MCF 10A (cell line): ENCODE results near the gene CPOX. TPM values are rescaled to one million over a fixed set of nuclear protein-coding genes. Genes with fewer than 3 reads are reported as not detected.

Source experiments
- BruUV-seq: library from RNA; stranded (reverse); fragments of 400-500 nt; replicated peaks from 2 replicates; lab custom pipeline; 2021; lab: Mats Ljungman, UMichigan
- CTCF ChIA-PET: fragments of 300-600 bp; sonication (Branson Sonifier 250); formaldehyde crosslinking; extraction: SDS; loops from one replicate; lab custom pipeline; 2021; ENCODE audit warnings: antibody characterized with exemption, inconsistent platforms; lab: Yijun Ruan, JAX
- POLR2A ChIA-PET: fragments of 300-600, 350-650 bp; sonication (Branson Sonifier 250); formaldehyde crosslinking; extraction: SDS; loops from one replicate; lab custom pipeline; 2020; ENCODE audit warnings: antibody characterized with exemption, inconsistent platforms; lab: Yijun Ruan, JAX
- DNase-seq: peaks from one replicate; pipeline ENCODE4 v3.0.0-alpha.2; 2018; ENCODE audit not compliant: unreplicated experiment
- H3K27ac Mint-ChIP-seq: one replicate; pipeline ENCODE4 v1.8.0; 2022; ENCODE audit warnings: mild to moderate bottlenecking, low read depth, mixed read lengths; ENCODE audit not compliant: unreplicated experiment
- H3K27me3 Mint-ChIP-seq: one replicate; pipeline ENCODE4 v1.8.0; 2022; ENCODE audit warnings: mixed read lengths; ENCODE audit not compliant: insufficient read depth, unreplicated experiment
- H3K36me3 Mint-ChIP-seq: one replicate; pipeline ENCODE4 v1.8.0; 2022; ENCODE audit warnings: mild to moderate bottlenecking, moderate library complexity, mixed read lengths; ENCODE audit not compliant: insufficient read depth, unreplicated experiment
- H3K4me1 Mint-ChIP-seq: one replicate; pipeline ENCODE4 v1.8.0; 2022; ENCODE audit warnings: mixed read lengths; ENCODE audit not compliant: insufficient read depth, unreplicated experiment
- H3K4me3 Mint-ChIP-seq: one replicate; pipeline ENCODE4 v1.8.0; 2022; ENCODE audit warnings: mild to moderate bottlenecking, moderate library complexity, mixed read lengths; ENCODE audit not compliant: unreplicated experiment
- H3K9me3 Mint-ChIP-seq: one replicate; pipeline ENCODE4 v1.8.0; 2022; ENCODE audit warnings: mixed read lengths; ENCODE audit not compliant: unreplicated experiment
- CTCF ChIP-seq: fragments of 200-600 bp; IDR thresholded peaks from one replicate; pipeline ENCODE4 v1.8.0; 2022; ENCODE audit warnings: antibody characterized with exemption, mild to moderate bottlenecking; ENCODE audit not compliant: unreplicated experiment
- intact Hi-C: fragments of 100-400 bp; cut with micrococcal nuclease; formaldehyde crosslinking; loops from 2 replicates; pipeline ENCODE4 v1.14.1; 2022
- total RNA-seq: library from RNA; stranded (reverse); gene quantifications from 2 replicates; pipeline ENCODE4 v1.2.3, GENCODE V29; 2022

The CPOX gene
- total RNA-seq, 1 experiment from 2014 or later, result 10.8 TPM

DNA sequence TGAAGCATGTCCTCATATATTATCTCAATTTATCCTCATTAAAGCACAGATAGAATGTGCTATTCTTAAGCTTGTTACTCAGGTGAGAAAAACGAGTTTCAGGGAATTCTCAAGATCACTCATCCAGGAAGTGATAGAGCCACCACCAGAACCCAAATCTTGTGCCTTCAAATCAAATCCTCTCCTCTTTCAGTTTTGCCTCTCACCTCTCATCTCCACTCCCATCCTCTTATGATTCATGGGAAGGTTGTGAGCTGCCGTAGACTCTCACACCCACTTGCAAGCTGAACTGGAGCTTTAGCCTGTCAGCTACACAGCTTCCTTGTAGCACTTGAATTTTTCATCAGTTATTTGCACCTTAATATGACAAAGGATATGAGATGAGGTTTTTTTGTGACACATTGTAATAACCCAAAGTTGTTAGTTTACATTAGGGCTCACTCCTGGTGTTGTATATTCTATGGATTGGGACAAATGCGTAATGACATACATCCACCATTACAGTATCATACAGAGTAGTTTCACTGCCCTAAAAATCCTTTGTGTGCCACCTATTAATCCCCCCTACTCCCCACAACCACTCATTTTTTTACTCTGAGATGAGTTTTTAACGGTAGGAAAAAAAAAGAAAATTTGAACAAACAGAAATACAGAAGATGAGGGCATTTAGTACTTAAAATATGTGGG, 35.9 kb downstream of the CPOX start:
- no peaks in the 10 kb centered on the region for H3K9me3 Mint-ChIP-seq
- H3K27ac Mint-ChIP-seq, result no peak overlapping the region
- peaks cover 4% of the 10 kb centered on the region for H3K4me1 Mint-ChIP-seq
- TF ChIP-seq CTCF, result no peak
- no peak overlapping the region for H3K4me3 Mint-ChIP-seq
- ChIA-PET CTCF (interaction anchor here (0.6 to 1.0 kb wide), 4 partner anchors 18 to 551 kb away, joined by 3 to 4 read pairs (median 3); no protein-coding TSS in a partner anchor), POLR2A (no interaction called here)
- H3K36me3 Mint-ChIP-seq, result no peaks in the 10 kb centered on the region
- no peak for DNase-seq
- no peaks in the 10 kb centered on the region for H3K27me3 Mint-ChIP-seq
- intact Hi-C loops, result no loop called here
- no TSS peak for BruUV-seq

DNA sequence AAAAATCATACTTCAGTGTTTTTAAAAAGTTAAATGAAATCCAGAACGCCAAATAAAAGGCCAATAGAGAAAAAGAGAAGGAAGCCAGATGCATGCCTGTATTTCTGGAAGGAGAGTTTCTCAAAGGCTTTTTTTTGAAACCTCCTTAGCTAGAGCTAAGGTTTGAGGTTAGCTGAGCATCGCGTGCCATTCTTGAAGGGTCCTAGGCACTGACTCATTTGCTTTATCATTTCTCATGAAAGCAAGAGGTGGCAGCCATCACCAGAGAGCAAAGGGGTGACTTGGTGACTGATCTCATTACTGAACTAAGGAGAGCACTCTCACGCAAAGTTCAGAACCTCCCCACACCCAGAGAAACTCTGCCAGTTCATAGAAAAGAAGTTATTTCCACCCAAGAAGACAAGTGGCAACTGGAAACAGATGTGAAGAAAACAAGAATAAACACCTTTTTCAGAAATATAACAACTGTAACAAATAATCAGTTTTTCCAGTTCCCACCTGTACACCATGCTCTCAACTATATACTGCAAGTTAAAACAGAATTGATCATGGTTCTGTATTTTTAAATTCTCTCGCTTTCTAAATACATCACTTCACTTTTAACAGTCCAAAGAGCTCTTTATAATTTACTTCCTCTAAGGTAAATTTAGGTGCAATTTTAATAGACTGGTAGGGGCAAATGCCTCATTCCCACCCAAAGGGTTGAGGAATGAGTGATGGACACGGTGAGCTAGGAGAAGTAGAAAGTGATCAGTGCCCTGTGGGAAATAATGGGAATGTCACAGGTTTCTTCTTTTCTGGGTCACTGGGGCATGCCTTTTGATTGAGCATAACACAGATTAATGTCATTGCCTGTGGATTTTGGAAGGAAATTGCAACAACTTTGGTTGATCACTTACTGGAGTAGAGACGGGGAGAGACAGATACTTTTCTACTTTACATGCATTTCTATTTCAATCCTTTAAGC, 37.0 kb downstream of the CPOX start:
- no peaks in the 10 kb centered on the region for H3K9me3 Mint-ChIP-seq
- CTCF ChIA-PET, result interaction anchor here (0.6 to 1.0 kb wide), 4 partner anchors 17 to 515 kb away, joined by 3 to 4 read pairs (median 3); no protein-coding TSS in a partner anchor
- intact Hi-C loops, result no loop called here
- H3K36me3 Mint-ChIP-seq, result no peaks in the 10 kb centered on the region
- POLR2A ChIA-PET, result interaction anchor here (0.6 kb wide), 1 partner anchor 693 kb away, joined by 3 read pairs; no protein-coding TSS in a partner anchor
- no peak overlapping the region for H3K4me3 Mint-ChIP-seq
- TF ChIP-seq CTCF, result no peak
- H3K27me3 Mint-ChIP-seq, result no peaks in the 10 kb centered on the region
- no TSS peak for BruUV-seq
- H3K4me1 Mint-ChIP-seq, result peaks cover 4% of the 10 kb centered on the region
- no peak overlapping the region for H3K27ac Mint-ChIP-seq
- DNase-seq, result no peak

- Mint-ChIP-seq H3K36me3 (no peaks in the 10 kb centered on the region), H3K4me1 (no peaks in the 10 kb centered on the region), H3K27ac (no peak overlapping the region), H3K27me3 (no peaks in the 10 kb centered on the region), H3K9me3 (no peaks in the 10 kb centered on the region), H3K4me3 (no peak overlapping the region)
- ChIA-PET POLR2A (interaction anchor here (0.7 to 0.8 kb wide), 2 partner anchors 32 to 189 kb away, joined by 3 read pairs; partner anchors contain the start of gene CLDND1), CTCF (interaction anchor here (0.7 kb wide), 1 partner anchor 222 kb away, joined by 3 read pairs; no protein-coding TSS in a partner anchor)
- intact Hi-C loops, result no loop called here
- BruUV-seq, result no TSS peak
- no peak for DNase-seq
- TF ChIP-seq CTCF, result no peak
These were observed 38.4 kb downstream of the CPOX start for GRCh38 chr3:98555025-98555379.

DNA sequence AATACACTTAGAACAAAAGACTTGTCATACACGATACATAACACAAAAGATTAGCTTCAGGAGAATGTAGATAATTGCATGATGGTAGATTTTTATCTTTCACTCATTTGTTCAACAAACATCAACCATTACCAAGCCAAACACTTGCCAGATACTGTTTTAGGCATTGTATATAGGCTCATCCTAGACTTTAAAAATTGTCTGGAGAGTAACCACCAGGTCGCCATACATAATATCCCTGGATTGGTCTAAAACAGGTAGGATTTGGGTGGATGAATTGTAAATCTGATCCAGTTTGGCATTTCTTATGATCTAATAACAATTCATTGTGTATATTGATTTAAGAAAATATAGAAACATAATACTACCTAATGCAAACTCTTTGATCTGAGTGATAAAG, 38.8 kb downstream of the CPOX start:
- Mint-ChIP-seq H3K9me3 (no peaks in the 10 kb centered on the region), H3K36me3 (no peaks in the 10 kb centered on the region), H3K27ac (no peak overlapping the region), H3K4me1 (no peaks in the 10 kb centered on the region), H3K27me3 (no peaks in the 10 kb centered on the region), H3K4me3 (no peak overlapping the region)
- ChIA-PET CTCF (no interaction called here), POLR2A (interaction anchor here (0.7 to 0.8 kb wide), 2 partner anchors 32 to 190 kb away, joined by 3 read pairs; partner anchors contain the start of gene CLDND1)
- intact Hi-C loops, result no loop called here
- BruUV-seq, result no TSS peak
- no peak for TF ChIP-seq CTCF
- DNase-seq, result no peak
